Fibroblast of lung (primary cell): ENCODE data around the gene NDUFS5.

Experiments used
- CTCF ChIP-seq, 2 donors: IDR thresholded peaks in 1 of 2; conservative IDR thresholded peaks in 1 of 2; 1 replicate in 1 of 2; 2 replicates in 1 of 2; pipeline ENCODE4 v1.5.1; 2011 to 2012; ENCODE audit warnings: low read length in 2 of 2, control low read depth in 1 of 2, inconsistent platforms in 1 of 2, low read depth in 1 of 2, mild to moderate bottlenecking in 1 of 2
- EZH2 ChIP-seq: IDR thresholded peaks from 2 replicates; pipeline ENCODE4 v1.5.1; 2012; ENCODE audit warnings: low read length, control low read depth, mild to moderate bottlenecking; ENCODE audit errors: missing control alignments

GRCh38 chr1:39063191-39063590, 37.0 kb downstream of the NDUFS5 start:
- TF ChIP-seq CTCF (conservative IDR thresholded peaks at IDR 0.05 in 1 of 2, IDR thresholded peaks at IDR 0.05 in 1 of 2; ENCODE audit: low read depth in 1 of 2, low read length in 2 of 2) = no peak
- no peak for TF ChIP-seq EZH2
